ENCODE measurements around the gene TSSK2. TPM values are rescaled to one million over a fixed set of nuclear protein-coding genes. Genes with fewer than 3 reads are reported as not detected.

The TSSK2 gene
- total RNA-seq, 1 donor from 2014 or later, result not detected

- H3K27me3 ChIP-seq (ENCODE audit: control insufficient read depth, insufficient read depth, low read length), result peaks cover 5% of the 10 kb centered on the region
- no peak for TF ChIP-seq CTCF (IDR thresholded peaks at IDR 0.05; ENCODE audit: insufficient read depth, low read length, severe bottlenecking)
- DNase-seq (ENCODE audit: low read depth) (no peak), FAIRE-seq (no peak)
- no peak overlapping the region for H3K4me3 ChIP-seq (ENCODE audit: low read depth, low read length)
- peaks cover 35% of the 10 kb centered on the region for H3K36me3 ChIP-seq (ENCODE audit: control insufficient read depth, insufficient read depth, low read length)
These were observed 11.3 kb downstream of the TSSK2 start for GRCh38 chr22:19142394-19142793.

GRCh38 chr22:19143212-19143611 lies 12.1 kb downstream of the TSSK2 start:
- Histone ChIP-seq H3K27me3 (ENCODE audit: control insufficient read depth, insufficient read depth, low read length) (peaks cover 12% of the 10 kb centered on the region), H3K36me3 (ENCODE audit: control insufficient read depth, insufficient read depth, low read length) (peaks cover 29% of the 10 kb centered on the region), H3K4me3 (ENCODE audit: low read depth, low read length) (no peak overlapping the region)
- FAIRE-seq (no peak), DNase-seq (ENCODE audit: low read depth) (no peak)
- no peak for TF ChIP-seq CTCF (IDR thresholded peaks at IDR 0.05; ENCODE audit: insufficient read depth, low read length, severe bottlenecking)

GRCh38 chr22:19143967-19144400 lies 12.9 kb downstream of the TSSK2 start:
- Histone ChIP-seq H3K4me3 (ENCODE audit: low read depth, low read length) (peak overlapping the region; percentile 77), H3K36me3 (ENCODE audit: control insufficient read depth, insufficient read depth, low read length) (peaks cover 22% of the 10 kb centered on the region), H3K27me3 (ENCODE audit: control insufficient read depth, insufficient read depth, low read length) (peaks cover 20% of the 10 kb centered on the region)
- FAIRE-seq (no peak), DNase-seq (ENCODE audit: low read depth) (peak; percentile 11)
- no peak for TF ChIP-seq CTCF (IDR thresholded peaks at IDR 0.05; ENCODE audit: insufficient read depth, low read length, severe bottlenecking)

GRCh38 chr22:19146215-19146968 lies 15.3 kb downstream of the TSSK2 start:
- Histone ChIP-seq H3K4me3 (ENCODE audit: low read depth, low read length) (no peak overlapping the region), H3K36me3 (ENCODE audit: control insufficient read depth, insufficient read depth, low read length) (peaks cover 6% of the 10 kb centered on the region), H3K27me3 (ENCODE audit: control insufficient read depth, insufficient read depth, low read length) (peaks cover 35% of the 10 kb centered on the region)
- DNase-seq (ENCODE audit: low read depth) (no peak), FAIRE-seq (no peak)
- TF ChIP-seq CTCF (IDR thresholded peaks at IDR 0.05; ENCODE audit: insufficient read depth, low read length, severe bottlenecking), result no peak

GRCh38 chr22:19147195-19147780 lies 16.2 kb downstream of the TSSK2 start:
- DNase-seq (ENCODE audit: low read depth) (no peak), FAIRE-seq (no peak)
- TF ChIP-seq CTCF (IDR thresholded peaks at IDR 0.05; ENCODE audit: insufficient read depth, low read length, severe bottlenecking), result no peak
- H3K27me3 ChIP-seq (ENCODE audit: control insufficient read depth, insufficient read depth, low read length), result peaks cover 41% of the 10 kb centered on the region
- peaks cover 4% of the 10 kb centered on the region for H3K36me3 ChIP-seq (ENCODE audit: control insufficient read depth, insufficient read depth, low read length)
- no peak overlapping the region for H3K4me3 ChIP-seq (ENCODE audit: low read depth, low read length)
